Astrocyte (in vitro differentiated cells and primary cell): ENCODE data around the gene AKAP8. TPM values are rescaled to one million over a fixed set of nuclear protein-coding genes. Genes with fewer than 3 reads are reported as not detected.

ENCODE experiments used
- DNase-seq: peaks from one replicate; pipeline ENCODE4 v3.0.0-alpha.2; 2010; ENCODE audit warnings: low read depth
- FAIRE-seq: peaks from 2 replicates; lab custom pipeline; 2011; peaks lifted over from hg19 to GRCh38; lab: Jason Lieb, UNC
- H2AFZ ChIP-seq: 2 replicates; pipeline ENCODE4 v1.6.0; 2012; ENCODE audit warnings: low read depth, low read length, inconsistent platforms
- H3K27ac ChIP-seq: 2 replicates; pipeline ENCODE4 v1.5.1; 2011; ENCODE audit warnings: low read depth, low read length, inconsistent platforms
- H3K27me3 ChIP-seq: 2 replicates; pipeline ENCODE4 v1.6.0; 2011; ENCODE audit warnings: low read length, inconsistent platforms; ENCODE audit not compliant: insufficient read depth
- H3K36me3 ChIP-seq: 2 replicates; pipeline ENCODE4 v1.5.1; 2011; ENCODE audit warnings: low read length, inconsistent platforms; ENCODE audit not compliant: insufficient read depth
- H3K4me1 ChIP-seq: 2 replicates; pipeline ENCODE4 v1.5.1; 2011; ENCODE audit warnings: low read length, inconsistent platforms; ENCODE audit not compliant: insufficient read depth
- H3K4me2 ChIP-seq: 2 replicates; pipeline ENCODE4 v1.6.0; 2012; ENCODE audit warnings: low read length, inconsistent platforms
- H3K4me3 ChIP-seq: 2 replicates; pipeline ENCODE4 v1.5.1; 2011; ENCODE audit warnings: low read depth, mild to moderate bottlenecking, low read length, inconsistent platforms; ENCODE audit not compliant: insufficient read depth
- H3K79me2 ChIP-seq: 2 replicates; pipeline ENCODE4 v1.6.0; 2012; ENCODE audit warnings: mild to moderate bottlenecking, low read length, inconsistent platforms; ENCODE audit not compliant: insufficient read depth
- H3K9ac ChIP-seq: 2 replicates; pipeline ENCODE4 v1.6.0; 2012; ENCODE audit warnings: mild to moderate bottlenecking, low read length, inconsistent platforms
- H3K9me3 ChIP-seq: 2 replicates; pipeline ENCODE4 v1.5.1; 2012; ENCODE audit warnings: low read depth, mild to moderate bottlenecking, low read length, inconsistent platforms; ENCODE audit not compliant: insufficient read depth
- H4K20me1 ChIP-seq: 2 replicates; pipeline ENCODE4 v1.6.0; 2012; ENCODE audit warnings: low read length, inconsistent platforms; ENCODE audit not compliant: insufficient read depth
- H3K27ac Mint-ChIP-seq: one replicate; pipeline ENCODE4 v1.8.0; 2021; ENCODE audit warnings: mild to moderate bottlenecking, mixed read lengths; ENCODE audit not compliant: unreplicated experiment
- H3K27me3 Mint-ChIP-seq: one replicate; pipeline ENCODE4 v1.8.0; 2021; ENCODE audit warnings: low read depth, mixed read lengths; ENCODE audit not compliant: unreplicated experiment
- H3K36me3 Mint-ChIP-seq: one replicate; pipeline ENCODE4 v1.8.0; 2021; ENCODE audit warnings: low read depth, mixed read lengths; ENCODE audit not compliant: unreplicated experiment
- H3K4me1 Mint-ChIP-seq: one replicate; pipeline ENCODE4 v1.8.0; 2021; ENCODE audit warnings: low read depth, mixed read lengths; ENCODE audit not compliant: unreplicated experiment
- H3K4me3 Mint-ChIP-seq: one replicate; pipeline ENCODE4 v1.8.0; 2021; ENCODE audit warnings: mild to moderate bottlenecking, moderate library complexity, mixed read lengths; ENCODE audit not compliant: unreplicated experiment
- H3K9me3 Mint-ChIP-seq: one replicate; pipeline ENCODE4 v1.8.0; 2021; ENCODE audit warnings: mild to moderate bottlenecking, mixed read lengths; ENCODE audit not compliant: unreplicated experiment
- EZH2 ChIP-seq: IDR thresholded peaks from 2 replicates; pipeline ENCODE4 v1.6.1; 2012; ENCODE audit warnings: mild to moderate bottlenecking, low read length, inconsistent platforms; ENCODE audit not compliant: insufficient read depth
- total RNA-seq: library from RNA; stranded (reverse); gene quantifications from 2 replicates; pipeline ENCODE4 v1.2.1, GENCODE V29; 2021
- TF ChIP-seq, protein P1 (sequence below): IDR thresholded peaks from 2 replicates; pipeline ENCODE4 v1.5.1; 2011; ENCODE audit warnings: low read depth, mild to moderate bottlenecking, inconsistent platforms, low read length, moderate library complexity; ENCODE audit not compliant: insufficient read depth

The AKAP8 gene
- total RNA-seq, 1 donor from 2014 or later = 40.1 TPM

DNA sequence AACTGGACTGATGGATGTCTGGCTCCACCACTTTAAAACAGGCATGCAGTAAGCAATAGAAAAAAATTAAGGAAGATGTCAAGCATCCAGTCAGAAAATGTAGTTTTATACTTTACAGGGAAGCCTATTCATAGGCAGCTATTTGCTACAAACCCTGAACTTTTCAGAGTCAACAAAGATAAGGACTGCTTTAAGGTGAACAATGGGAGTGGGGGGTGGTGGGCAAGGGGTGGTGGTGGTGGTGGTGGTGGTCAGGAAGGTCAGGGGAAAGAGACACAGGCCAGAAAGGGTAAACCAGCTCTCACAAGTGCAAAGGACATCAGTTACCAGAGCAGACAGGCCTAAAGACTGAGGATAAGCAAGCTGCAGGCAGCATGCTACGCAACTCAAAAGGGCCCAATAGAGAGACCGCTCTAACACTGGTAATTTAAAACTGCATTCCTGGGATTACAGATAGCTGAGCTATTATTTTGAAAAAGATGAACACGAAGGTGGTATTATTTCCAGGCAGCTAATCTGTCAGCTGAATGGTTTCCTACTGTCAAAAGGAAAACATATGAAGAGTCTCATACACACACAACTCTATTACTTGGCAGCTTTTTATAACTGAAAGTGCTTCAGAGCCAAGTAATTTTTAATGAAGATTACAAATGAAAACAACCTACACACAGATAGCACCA lies 62.1 kb downstream of the AKAP8 start:
- TF ChIP-seq EZH2 = no peak
- TF ChIP-seq, protein P1, sequence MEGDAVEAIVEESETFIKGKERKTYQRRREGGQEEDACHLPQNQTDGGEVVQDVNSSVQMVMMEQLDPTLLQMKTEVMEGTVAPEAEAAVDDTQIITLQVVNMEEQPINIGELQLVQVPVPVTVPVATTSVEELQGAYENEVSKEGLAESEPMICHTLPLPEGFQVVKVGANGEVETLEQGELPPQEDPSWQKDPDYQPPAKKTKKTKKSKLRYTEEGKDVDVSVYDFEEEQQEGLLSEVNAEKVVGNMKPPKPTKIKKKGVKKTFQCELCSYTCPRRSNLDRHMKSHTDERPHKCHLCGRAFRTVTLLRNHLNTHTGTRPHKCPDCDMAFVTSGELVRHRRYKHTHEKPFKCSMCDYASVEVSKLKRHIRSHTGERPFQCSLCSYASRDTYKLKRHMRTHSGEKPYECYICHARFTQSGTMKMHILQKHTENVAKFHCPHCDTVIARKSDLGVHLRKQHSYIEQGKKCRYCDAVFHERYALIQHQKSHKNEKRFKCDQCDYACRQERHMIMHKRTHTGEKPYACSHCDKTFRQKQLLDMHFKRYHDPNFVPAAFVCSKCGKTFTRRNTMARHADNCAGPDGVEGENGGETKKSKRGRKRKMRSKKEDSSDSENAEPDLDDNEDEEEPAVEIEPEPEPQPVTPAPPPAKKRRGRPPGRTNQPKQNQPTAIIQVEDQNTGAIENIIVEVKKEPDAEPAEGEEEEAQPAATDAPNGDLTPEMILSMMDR = no peak
- Histone ChIP-seq H3K79me2 (peaks cover 98% of the 10 kb centered on the region), H4K20me1 (peaks cover 94% of the 10 kb centered on the region), H3K27me3 (no peaks in the 10 kb centered on the region), H3K9me3 (no peaks in the 10 kb centered on the region), H3K36me3 (no peaks in the 10 kb centered on the region), H3K9ac (peak overlapping the region; percentile 51), H3K4me2 (peak overlapping the region; percentile 71), H3K4me1 (peaks cover 53% of the 10 kb centered on the region), H2AFZ (no peak overlapping the region), H3K27ac (peak overlapping the region; percentile 47), H3K4me3 (no peak overlapping the region)
- DNase-seq = peak; percentile 68
- H3K36me3 Mint-ChIP-seq = peaks cover 2% of the 10 kb centered on the region
- peak; percentile 70 for FAIRE-seq
- peaks cover 58% of the 10 kb centered on the region for H3K4me1 Mint-ChIP-seq
- peak overlapping the region; percentile 75 for H3K4me3 Mint-ChIP-seq
- H3K27me3 Mint-ChIP-seq = no peaks in the 10 kb centered on the region
- H3K27ac Mint-ChIP-seq = peak overlapping the region; percentile 89
- no peaks in the 10 kb centered on the region for H3K9me3 Mint-ChIP-seq

DNA sequence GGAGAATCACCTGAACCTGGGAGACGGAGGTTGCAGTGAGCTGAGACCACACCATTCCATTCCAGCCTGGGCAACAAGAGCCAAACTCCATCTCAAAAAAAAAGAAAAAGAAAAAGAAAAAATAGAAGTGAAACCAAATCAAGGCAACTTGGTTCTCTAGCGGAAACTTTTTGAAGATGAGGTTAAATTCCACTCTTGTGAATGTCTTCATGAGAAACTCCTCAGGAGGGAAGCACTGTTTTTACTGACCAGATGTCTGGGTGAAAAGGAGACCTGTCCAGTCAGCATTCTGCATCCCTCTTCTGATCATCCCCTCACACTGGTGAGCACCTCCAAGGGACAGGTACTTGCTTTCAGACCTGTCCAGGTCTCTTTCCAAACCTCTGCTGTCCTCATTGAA lies 63.1 kb downstream of the AKAP8 start:
- no peak for TF ChIP-seq EZH2
- TF ChIP-seq, protein P1 = no peak
- Histone ChIP-seq H3K36me3 (no peaks in the 10 kb centered on the region), H3K4me3 (no peak overlapping the region), H3K9me3 (no peaks in the 10 kb centered on the region), H3K4me1 (peaks cover 53% of the 10 kb centered on the region), H3K9ac (peak overlapping the region; percentile 51), H2AFZ (no peak overlapping the region), H3K79me2 (peaks cover 100% of the 10 kb centered on the region), H3K4me2 (peak overlapping the region; percentile 71), H3K27ac (peak overlapping the region; percentile 47), H3K27me3 (no peaks in the 10 kb centered on the region), H4K20me1 (peaks cover 97% of the 10 kb centered on the region)
- H3K4me1 Mint-ChIP-seq = peaks cover 53% of the 10 kb centered on the region
- no peaks in the 10 kb centered on the region for H3K9me3 Mint-ChIP-seq
- peak; percentile 68 for DNase-seq
- H3K36me3 Mint-ChIP-seq = peaks cover 2% of the 10 kb centered on the region
- H3K4me3 Mint-ChIP-seq = no peak overlapping the region
- FAIRE-seq = no peak
- H3K27me3 Mint-ChIP-seq = no peaks in the 10 kb centered on the region
- peak overlapping the region; percentile 89 for H3K27ac Mint-ChIP-seq

DNA sequence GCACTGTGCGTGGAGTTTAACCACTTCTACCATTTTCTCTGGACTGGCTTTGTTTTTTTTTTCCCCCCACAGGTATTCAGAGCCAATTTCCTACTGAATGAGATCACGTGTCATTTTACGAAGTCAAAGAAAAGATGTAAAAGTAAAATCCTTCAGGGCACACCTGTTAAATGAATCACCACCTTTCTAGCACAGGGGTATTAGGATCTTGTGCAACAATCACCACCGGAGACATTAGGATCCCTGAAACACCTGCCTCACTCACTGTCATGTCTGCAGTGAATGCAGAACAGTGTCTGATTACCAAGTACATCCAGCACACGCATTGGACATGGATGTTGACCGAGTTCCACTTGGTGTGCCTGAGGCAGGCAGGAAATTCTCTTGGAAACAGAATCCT lies 64.5 kb downstream of the AKAP8 start:
- Histone ChIP-seq H3K79me2 (peaks cover 99% of the 10 kb centered on the region), H4K20me1 (peaks cover 95% of the 10 kb centered on the region), H3K27ac (peak overlapping the region; percentile 19), H2AFZ (no peak overlapping the region), H3K27me3 (no peaks in the 10 kb centered on the region), H3K4me2 (peak overlapping the region; percentile 30), H3K36me3 (no peaks in the 10 kb centered on the region), H3K4me1 (peaks cover 45% of the 10 kb centered on the region), H3K9me3 (no peaks in the 10 kb centered on the region), H3K4me3 (no peak overlapping the region), H3K9ac (no peak overlapping the region)
- DNase-seq = no peak
- TF ChIP-seq EZH2 = no peak
- TF ChIP-seq, protein P1 = no peak
- peaks cover 2% of the 10 kb centered on the region for H3K36me3 Mint-ChIP-seq
- no peak for FAIRE-seq
- peaks cover 44% of the 10 kb centered on the region for H3K4me1 Mint-ChIP-seq
- H3K4me3 Mint-ChIP-seq = no peak overlapping the region
- peak overlapping the region; percentile 69 for H3K27ac Mint-ChIP-seq
- H3K9me3 Mint-ChIP-seq = no peaks in the 10 kb centered on the region
- H3K27me3 Mint-ChIP-seq = no peaks in the 10 kb centered on the region
